ENCODE results near the gene RAB3IL1.
A peak's percentile ranks its signal among the peaks of the same experiment; 100 is the strongest.

Gene RAB3IL1

DNA sequence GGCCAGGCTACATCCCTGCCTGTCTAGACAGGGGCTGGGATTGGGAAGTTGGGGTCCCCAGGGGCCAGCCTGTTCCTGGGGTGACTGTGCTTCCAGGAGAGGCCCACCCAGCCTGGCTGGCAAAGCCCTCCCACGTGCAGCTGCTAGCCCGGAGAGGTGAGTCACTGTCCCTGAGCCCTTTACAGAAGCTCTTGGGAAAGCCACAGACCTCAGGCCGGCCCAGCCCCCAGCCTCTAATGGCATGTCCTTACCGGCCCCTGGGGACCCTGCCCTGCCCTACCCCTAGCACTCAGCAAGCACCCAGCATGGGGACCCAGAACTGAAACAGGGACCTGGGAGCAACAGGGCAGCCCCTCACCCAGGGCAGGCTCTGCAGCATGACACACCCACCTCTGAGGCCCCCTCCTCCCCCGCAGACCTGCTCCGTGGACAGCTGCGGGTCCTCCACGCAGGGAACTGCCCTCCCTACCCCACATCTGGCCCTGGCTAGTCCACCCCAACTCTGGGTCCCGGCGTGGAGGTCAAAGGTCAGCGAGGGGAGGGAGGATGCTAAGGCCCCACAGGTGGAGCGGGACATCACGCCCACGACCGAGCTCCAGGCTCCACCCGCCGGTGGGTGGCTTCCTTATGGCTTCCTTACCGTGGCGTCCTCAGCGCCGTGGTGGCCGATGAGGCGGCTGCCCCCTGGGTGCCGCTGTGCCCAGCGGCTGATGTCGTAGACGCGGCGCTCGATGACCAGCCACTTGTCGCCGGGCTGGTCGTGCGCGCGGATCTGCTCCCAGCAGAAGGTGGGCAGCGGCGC, 26.6 kb downstream of the RAB3IL1 start:
- H2AFZ ChIP-seq (ENCODE audit: low read depth, low read length) = peak overlapping the region; percentile 66
- peaks cover 4% of the 10 kb centered on the region for H3K27me3 ChIP-seq (ENCODE audit: insufficient read depth, low read length, poor library complexity)
- no peaks in the 10 kb centered on the region for H3K36me3 ChIP-seq (ENCODE audit: insufficient read depth, low read length)
- no peak overlapping the region; the same call in 1 of the 2 replicates for H3K27ac ChIP-seq (ENCODE audit: low read length)
- H3K4me2 ChIP-seq (ENCODE audit: insufficient read depth, low read length) = peak overlapping the region; percentile 86
- peaks cover 3% of the 10 kb centered on the region; the same call in 1 of the 2 replicates for H4K20me1 ChIP-seq (ENCODE audit: insufficient read depth, low read length)
- ATAC-seq (ENCODE audit: insufficient read depth, low read depth) = peak; percentile 30
- peaks cover 22% of the 10 kb centered on the region for H3K4me1 ChIP-seq (ENCODE audit: insufficient read depth, low read length)
- TF ChIP-seq EZH2 (IDR thresholded peaks at IDR 0.05; ENCODE audit: borderline replicate concordance, low read depth, low read length, severe bottlenecking) (peak; percentile 46), CTCF (IDR thresholded peaks at IDR 0.05; ENCODE audit: borderline replicate concordance, extremely low read depth, low read length, poor library complexity, severe bottlenecking) (peak; percentile 10)
- no peaks in the 10 kb centered on the region for H3K79me2 ChIP-seq (ENCODE audit: insufficient read depth, low read length)
- H3K9ac ChIP-seq (ENCODE audit: low read depth, low read length) = peak overlapping the region; percentile 62
- peak overlapping the region; percentile 16 to 59; a peak in 3 of 4 replicates for H3K4me3 ChIP-seq (ENCODE audit: low read depth in 1 of 2, low read length in 2 of 2)
- no peaks in the 10 kb centered on the region for H3K9me3 ChIP-seq (ENCODE audit: insufficient read depth, low read length, severe bottlenecking)
- DNase-seq = peak; percentile 41

- H3K79me2 ChIP-seq (ENCODE audit: insufficient read depth, low read length) = no peaks in the 10 kb centered on the region
- peaks cover 22% of the 10 kb centered on the region for H3K4me1 ChIP-seq (ENCODE audit: insufficient read depth, low read length)
- H3K36me3 ChIP-seq (ENCODE audit: insufficient read depth, low read length) = no peaks in the 10 kb centered on the region
- TF ChIP-seq CTCF (IDR thresholded peaks at IDR 0.05; ENCODE audit: borderline replicate concordance, extremely low read depth, low read length, poor library complexity, severe bottlenecking) = no peak
- TF ChIP-seq EZH2 (IDR thresholded peaks at IDR 0.05; ENCODE audit: borderline replicate concordance, low read depth, low read length, severe bottlenecking) = no peak
- no peak overlapping the region for H3K27ac ChIP-seq (ENCODE audit: low read length)
- no peak overlapping the region for H2AFZ ChIP-seq (ENCODE audit: low read depth, low read length)
- H3K4me3 ChIP-seq (ENCODE audit: low read depth in 1 of 2, low read length in 2 of 2) = peak overlapping the region in 1 of 2 experiments; percentile 59; a peak in 2 of 4 replicates
- ATAC-seq (ENCODE audit: insufficient read depth, low read depth) = no peak
- peak overlapping the region; percentile 86 for H3K4me2 ChIP-seq (ENCODE audit: insufficient read depth, low read length)
- no peaks in the 10 kb centered on the region for H3K9me3 ChIP-seq (ENCODE audit: insufficient read depth, low read length, severe bottlenecking)
- H3K27me3 ChIP-seq (ENCODE audit: insufficient read depth, low read length, poor library complexity) = peaks cover 4% of the 10 kb centered on the region
- DNase-seq = no peak
- no peak overlapping the region; the same call in 1 of the 2 replicates for H3K9ac ChIP-seq (ENCODE audit: low read depth, low read length)
- H4K20me1 ChIP-seq (ENCODE audit: insufficient read depth, low read length) = peaks cover 3% of the 10 kb centered on the region; the same call in 1 of the 2 replicates
Measured at GRCh38 chr11:61889831-61890230, 27.5 kb downstream of the RAB3IL1 start.

DNA sequence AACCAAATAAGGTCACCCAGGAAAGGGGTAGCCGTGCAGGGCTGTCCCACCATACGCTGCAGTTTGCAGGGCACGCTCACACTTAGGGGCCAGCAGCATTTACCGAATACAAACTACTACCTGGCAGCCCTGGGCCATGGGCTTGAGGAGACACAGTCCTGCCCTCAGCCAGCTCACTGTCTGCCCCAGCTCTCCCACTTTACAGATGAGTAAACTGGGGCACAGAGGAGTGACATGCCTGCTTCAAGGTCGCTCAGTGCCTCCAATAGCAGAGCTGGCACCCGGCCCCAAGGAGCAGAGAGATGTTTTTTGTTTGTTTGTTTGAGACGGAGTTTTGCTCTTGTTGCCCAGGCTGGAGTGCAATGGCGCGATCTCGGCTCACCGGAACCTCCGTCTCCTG, 28.8 kb downstream of the RAB3IL1 start:
- Histone ChIP-seq H3K36me3 (ENCODE audit: insufficient read depth, low read length) (no peaks in the 10 kb centered on the region), H3K79me2 (ENCODE audit: insufficient read depth, low read length) (no peaks in the 10 kb centered on the region), H3K4me2 (ENCODE audit: insufficient read depth, low read length) (no peak overlapping the region), H3K9me3 (ENCODE audit: insufficient read depth, low read length, severe bottlenecking) (no peaks in the 10 kb centered on the region), H4K20me1 (ENCODE audit: insufficient read depth, low read length) (peaks cover 8% of the 10 kb centered on the region), H3K27ac (ENCODE audit: low read length) (no peak overlapping the region), H2AFZ (ENCODE audit: low read depth, low read length) (no peak overlapping the region), H3K4me1 (ENCODE audit: insufficient read depth, low read length) (peaks cover 22% of the 10 kb centered on the region), H3K4me3 (ENCODE audit: low read depth in 1 of 2, low read length in 2 of 2) (no peak overlapping the region), H3K9ac (ENCODE audit: low read depth, low read length) (no peak overlapping the region), H3K27me3 (ENCODE audit: insufficient read depth, low read length, poor library complexity) (peaks cover 4% of the 10 kb centered on the region)
- DNase-seq (no peak), ATAC-seq (ENCODE audit: insufficient read depth, low read depth) (no peak)
- TF ChIP-seq EZH2 (IDR thresholded peaks at IDR 0.05; ENCODE audit: borderline replicate concordance, low read depth, low read length, severe bottlenecking) = no peak
- no peak for TF ChIP-seq CTCF (IDR thresholded peaks at IDR 0.05; ENCODE audit: borderline replicate concordance, extremely low read depth, low read length, poor library complexity, severe bottlenecking)
